Large intestine (tissue), 3 donors: ENCODE measurements around the gene XXYLT1. TPM values are rescaled to one million over a fixed set of nuclear protein-coding genes. Genes with fewer than 3 reads are reported as not detected.
A peak's percentile ranks its signal among the peaks of the same experiment; 100 is the strongest.

Experiments used
- DNase-seq, 2 donors: peaks; one replicate each; pipeline versions ENCODE4 v3.0.0 to v3.0.0-alpha.2; 2013
- H3K27ac ChIP-seq: one replicate; pipeline ENCODE4 v1.5.1; 2013; ENCODE audit warnings: low read length
- H3K27me3 ChIP-seq: 2 replicates; pipeline ENCODE4 v1.6.1; 2013; ENCODE audit warnings: low read length; ENCODE audit not compliant: control insufficient read depth, insufficient read depth
- H3K36me3 ChIP-seq: 2 replicates; pipeline ENCODE4 v1.6.1; 2013; ENCODE audit warnings: low read length; ENCODE audit not compliant: control insufficient read depth, insufficient read depth
- H3K4me1 ChIP-seq: one replicate; pipeline ENCODE4 v1.6.1; 2013; ENCODE audit warnings: low read length; ENCODE audit not compliant: control insufficient read depth, insufficient read depth
- H3K4me3 ChIP-seq: one replicate; pipeline ENCODE4 v1.5.1; 2013; ENCODE audit warnings: low read length
- H3K9me3 ChIP-seq: one replicate; pipeline ENCODE4 v1.6.1; 2013; ENCODE audit warnings: mild to moderate bottlenecking, low read depth, low read length, moderate library complexity; ENCODE audit not compliant: control insufficient read depth
- WGBS: methylation state at CpG from one replicate; pipeline ENCODE4 v1.1.5; 2013; ENCODE audit warnings: low lambda C conversion rate; ENCODE audit not compliant: insufficient coverage; 5-methylcytosine and 5-hydroxymethylcytosine counted together
- polyA plus RNA-seq: library from polyadenylated mRNA; unstranded; fragments of 120-200 nt; gene quantifications from one replicate; pipeline ENCODE4 v1.2.1, GENCODE V29; 2013

Gene XXYLT1
- polyA plus RNA-seq, 1 donor: 14.0 TPM

- no peaks in the 10 kb centered on the region for H3K9me3 ChIP-seq
- H3K4me3 ChIP-seq: no peak overlapping the region
- WGBS: no CpG with 5 or more reads among the region's 12 CpGs
- H3K27ac ChIP-seq: no peak overlapping the region
- H3K4me1 ChIP-seq: peaks cover 20% of the 10 kb centered on the region
- H3K36me3 ChIP-seq: no peaks in the 10 kb centered on the region
- DNase-seq: no peak
- no peaks in the 10 kb centered on the region for H3K27me3 ChIP-seq
These were observed 238.7 kb downstream of the XXYLT1 start for GRCh38 chr3:195032106-195032759.

DNA sequence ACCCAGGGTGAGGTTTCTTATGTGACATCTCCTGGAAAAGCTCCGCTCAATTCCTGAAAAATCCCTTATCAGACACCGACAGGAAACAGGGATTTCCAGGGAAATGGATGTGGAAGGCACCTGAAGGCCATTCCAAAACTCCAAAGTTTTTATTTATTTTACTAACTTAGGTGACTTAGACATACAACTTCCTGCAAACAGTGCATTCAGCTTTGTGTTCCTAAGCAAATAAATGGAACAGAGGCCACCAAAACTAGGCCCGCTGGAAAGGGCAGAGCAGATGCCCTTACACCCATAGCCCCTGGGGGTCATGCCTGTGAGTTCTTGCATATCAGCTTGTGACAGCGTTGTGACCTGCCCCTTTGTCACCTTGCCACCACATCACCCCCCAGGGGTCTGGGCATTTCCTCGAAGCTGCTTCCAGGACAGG lies 239.4 kb downstream of the XXYLT1 start:
- Histone ChIP-seq H3K4me1 (peaks cover 20% of the 10 kb centered on the region), H3K36me3 (no peaks in the 10 kb centered on the region), H3K27me3 (no peaks in the 10 kb centered on the region), H3K27ac (no peak overlapping the region), H3K4me3 (no peak overlapping the region), H3K9me3 (no peaks in the 10 kb centered on the region)
- no peak for DNase-seq
- WGBS: no CpG with 5 or more reads among the region's 5 CpGs

GRCh38 chr3:195030791-195031321 lies 240.1 kb downstream of the XXYLT1 start:
- peak; percentile 39 to 48 for DNase-seq
- no peaks in the 10 kb centered on the region for H3K27me3 ChIP-seq
- no peaks in the 10 kb centered on the region for H3K9me3 ChIP-seq
- H3K4me3 ChIP-seq: no peak overlapping the region
- WGBS: no CpG with 5 or more reads among the region's 13 CpGs
- no peak overlapping the region for H3K27ac ChIP-seq
- H3K36me3 ChIP-seq: no peaks in the 10 kb centered on the region
- H3K4me1 ChIP-seq: peaks cover 20% of the 10 kb centered on the region

DNA sequence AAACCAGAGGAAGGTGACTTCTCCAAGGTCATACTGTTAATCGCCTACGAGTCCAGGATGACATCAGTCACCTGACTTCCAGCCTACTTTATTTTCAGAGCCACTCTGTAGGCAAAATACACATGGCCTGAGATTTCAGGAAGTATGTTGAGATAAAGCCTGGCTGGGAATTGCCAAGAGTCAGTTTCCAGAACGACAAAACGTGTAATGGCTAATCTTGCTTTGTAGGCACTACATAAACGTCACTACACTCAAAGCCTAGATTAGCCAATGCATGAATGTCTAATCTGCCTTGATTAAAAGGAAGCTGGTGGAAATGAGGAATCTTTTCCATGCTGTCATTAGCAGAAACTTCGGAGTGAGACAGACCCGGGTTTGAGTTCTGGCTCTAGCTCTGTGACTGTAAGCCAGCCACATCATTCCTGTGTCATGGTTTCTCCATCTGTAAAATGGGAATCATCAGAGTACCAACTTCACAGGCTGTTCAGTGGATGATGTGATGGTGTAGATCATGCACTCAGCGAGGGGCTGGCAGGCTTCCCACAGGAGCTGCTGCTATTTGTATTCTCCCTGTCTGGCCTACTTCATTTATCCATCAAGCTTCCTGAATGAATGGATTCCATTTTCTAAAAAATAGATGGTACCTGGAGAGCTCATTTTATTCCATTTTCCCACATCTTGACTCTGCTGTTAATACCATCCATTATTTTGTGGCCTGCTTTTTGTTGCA lies 241.9 kb downstream of the XXYLT1 start:
- Histone ChIP-seq H3K9me3 (peaks cover under 1% of the 10 kb centered on the region), H3K4me1 (peaks cover 20% of the 10 kb centered on the region), H3K36me3 (no peaks in the 10 kb centered on the region), H3K27me3 (no peaks in the 10 kb centered on the region), H3K4me3 (no peak overlapping the region), H3K27ac (no peak overlapping the region)
- WGBS: 20% methylated on average over 1 of the region's 8 CpGs
- DNase-seq: no peak

- no peaks in the 10 kb centered on the region for H3K27me3 ChIP-seq
- no CpG with 5 or more reads among the region's 4 CpGs for WGBS
- H3K9me3 ChIP-seq: peaks cover 3% of the 10 kb centered on the region
- H3K27ac ChIP-seq: no peak overlapping the region
- peaks cover 5% of the 10 kb centered on the region for H3K4me1 ChIP-seq
- no peak for DNase-seq
- H3K4me3 ChIP-seq: no peak overlapping the region
- no peaks in the 10 kb centered on the region for H3K36me3 ChIP-seq
These were observed 245.1 kb downstream of the XXYLT1 start for GRCh38 chr3:195025884-195026200.

GRCh38 chr3:195025056-195025883 lies 245.7 kb downstream of the XXYLT1 start:
- Histone ChIP-seq H3K9me3 (peaks cover 3% of the 10 kb centered on the region), H3K4me3 (no peak overlapping the region), H3K27me3 (no peaks in the 10 kb centered on the region), H3K4me1 (no peaks in the 10 kb centered on the region), H3K27ac (no peak overlapping the region), H3K36me3 (no peaks in the 10 kb centered on the region)
- no peak for DNase-seq
- 65% methylated on average over 2 of the region's 17 CpGs for WGBS

GRCh38 chr3:195023989-195024388 lies 247.0 kb downstream of the XXYLT1 start:
- Histone ChIP-seq H3K4me1 (no peaks in the 10 kb centered on the region), H3K9me3 (peaks cover 3% of the 10 kb centered on the region), H3K27ac (no peak overlapping the region), H3K36me3 (no peaks in the 10 kb centered on the region), H3K27me3 (peaks cover 4% of the 10 kb centered on the region), H3K4me3 (no peak overlapping the region)
- 85% methylated on average over 4 of the region's 11 CpGs for WGBS
- DNase-seq: no peak

- WGBS: 33% methylated on average over 2 of the region's 2 CpGs
- Histone ChIP-seq H3K4me3 (no peak overlapping the region), H3K27ac (no peak overlapping the region), H3K36me3 (no peaks in the 10 kb centered on the region), H3K4me1 (no peaks in the 10 kb centered on the region), H3K27me3 (peaks cover 6% of the 10 kb centered on the region), H3K9me3 (peaks cover 3% of the 10 kb centered on the region)
- no peak for DNase-seq
These were observed 247.4 kb downstream of the XXYLT1 start for GRCh38 chr3:195023576-195023975.

- H3K36me3 ChIP-seq: no peaks in the 10 kb centered on the region
- H3K27ac ChIP-seq: no peak overlapping the region
- H3K27me3 ChIP-seq: peaks cover 8% of the 10 kb centered on the region
- H3K4me3 ChIP-seq: no peak overlapping the region
- no peaks in the 10 kb centered on the region for H3K4me1 ChIP-seq
- no peak for DNase-seq
- WGBS: no CpG with 5 or more reads among the region's 3 CpGs
- H3K9me3 ChIP-seq: peaks cover 3% of the 10 kb centered on the region
These were observed 249.3 kb downstream of the XXYLT1 start for GRCh38 chr3:195021692-195022091.

DNA sequence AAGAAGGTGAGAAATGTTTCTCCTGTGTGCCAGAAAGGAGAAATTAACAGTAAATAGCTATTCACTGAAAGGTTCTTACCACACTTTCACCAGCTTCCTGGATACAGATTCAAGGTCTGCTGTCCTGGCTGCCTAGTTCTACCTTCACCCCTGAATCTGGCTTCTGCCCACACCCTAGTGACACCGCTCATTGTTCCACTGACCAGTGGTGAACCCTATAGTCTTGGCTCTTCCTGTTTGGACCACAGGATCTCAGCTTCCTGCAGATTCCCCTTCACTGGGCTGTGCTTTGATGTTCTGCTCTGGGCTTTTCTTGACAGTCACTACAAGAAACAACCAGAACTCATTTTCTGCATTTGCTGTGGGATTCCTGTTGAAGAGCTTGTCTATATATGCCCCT lies 250.0 kb downstream of the XXYLT1 start:
- WGBS: no CpG with 5 or more reads among the region's 1 CpG
- no peak for DNase-seq
- Histone ChIP-seq H3K9me3 (peaks cover 3% of the 10 kb centered on the region), H3K36me3 (no peaks in the 10 kb centered on the region), H3K4me1 (no peaks in the 10 kb centered on the region), H3K27ac (no peak overlapping the region), H3K4me3 (no peak overlapping the region), H3K27me3 (peaks cover 9% of the 10 kb centered on the region)
